ENCODE data around the gene PMP22. TPM values are rescaled to one million over a fixed set of nuclear protein-coding genes. Genes with fewer than 3 reads are reported as not detected.

The PMP22 gene
- total RNA-seq, 4 donors from 2014 or later: 75.5 to 227 (median 83.2) TPM

DNA sequence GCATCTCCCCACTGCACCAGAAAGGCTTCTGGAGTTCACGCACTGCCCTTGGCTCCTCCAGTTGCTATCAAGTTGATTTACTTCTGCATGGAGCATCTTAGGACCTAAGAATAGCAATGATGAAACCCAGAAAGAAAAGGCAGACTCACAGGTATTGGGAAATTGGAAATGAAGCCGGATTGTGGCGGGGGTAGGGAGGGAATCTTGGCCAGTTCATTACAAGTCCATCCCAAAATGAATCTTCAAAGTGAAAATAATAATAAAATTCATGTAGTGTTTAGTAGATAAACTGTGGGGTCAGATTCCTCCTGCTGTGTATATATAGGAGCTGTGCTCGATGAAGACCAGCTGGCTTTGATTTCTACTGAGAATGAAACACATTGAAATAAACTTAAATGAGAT, 42.6 kb upstream of the PMP22 start:
- Histone ChIP-seq H3K4me1 (peaks cover 25 to 29% of the 10 kb centered on the region in 2 donors), H3K27me3 (no peaks in the 10 kb centered on the region), H3K4me3 (no peak overlapping the region), H3K27ac (peak overlapping the region in 2 of 4 donors; percentile 17 to 73), H3K36me3 (no peaks in the 10 kb centered on the region), H3K9me3 (no peaks in the 10 kb centered on the region)
- intact Hi-C loops (cut with DNase I; ENCODE audit: low total_unique reads) (loop anchor here (2.0 kb wide), 1 partner anchor 45 kb away; no protein-coding TSS in a partner anchor), in situ Hi-C loops (cut with MboI; ENCODE audit: low sequenced_read_pairs in 4 of 4) (no loop called here)
- peak in 1 of 2 donors; percentile 71 for DNase-seq
- ATAC-seq: peak; percentile 95 to 97
- no peak for TF ChIP-seq POLR2A (IDR thresholded peaks at IDR 0.05)
- TF ChIP-seq, protein P1, sequence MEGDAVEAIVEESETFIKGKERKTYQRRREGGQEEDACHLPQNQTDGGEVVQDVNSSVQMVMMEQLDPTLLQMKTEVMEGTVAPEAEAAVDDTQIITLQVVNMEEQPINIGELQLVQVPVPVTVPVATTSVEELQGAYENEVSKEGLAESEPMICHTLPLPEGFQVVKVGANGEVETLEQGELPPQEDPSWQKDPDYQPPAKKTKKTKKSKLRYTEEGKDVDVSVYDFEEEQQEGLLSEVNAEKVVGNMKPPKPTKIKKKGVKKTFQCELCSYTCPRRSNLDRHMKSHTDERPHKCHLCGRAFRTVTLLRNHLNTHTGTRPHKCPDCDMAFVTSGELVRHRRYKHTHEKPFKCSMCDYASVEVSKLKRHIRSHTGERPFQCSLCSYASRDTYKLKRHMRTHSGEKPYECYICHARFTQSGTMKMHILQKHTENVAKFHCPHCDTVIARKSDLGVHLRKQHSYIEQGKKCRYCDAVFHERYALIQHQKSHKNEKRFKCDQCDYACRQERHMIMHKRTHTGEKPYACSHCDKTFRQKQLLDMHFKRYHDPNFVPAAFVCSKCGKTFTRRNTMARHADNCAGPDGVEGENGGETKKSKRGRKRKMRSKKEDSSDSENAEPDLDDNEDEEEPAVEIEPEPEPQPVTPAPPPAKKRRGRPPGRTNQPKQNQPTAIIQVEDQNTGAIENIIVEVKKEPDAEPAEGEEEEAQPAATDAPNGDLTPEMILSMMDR (IDR thresholded peaks at IDR 0.05 in 4 of 5, conservative IDR thresholded peaks at IDR 0.05 in 1 of 5): no peak

DNA sequence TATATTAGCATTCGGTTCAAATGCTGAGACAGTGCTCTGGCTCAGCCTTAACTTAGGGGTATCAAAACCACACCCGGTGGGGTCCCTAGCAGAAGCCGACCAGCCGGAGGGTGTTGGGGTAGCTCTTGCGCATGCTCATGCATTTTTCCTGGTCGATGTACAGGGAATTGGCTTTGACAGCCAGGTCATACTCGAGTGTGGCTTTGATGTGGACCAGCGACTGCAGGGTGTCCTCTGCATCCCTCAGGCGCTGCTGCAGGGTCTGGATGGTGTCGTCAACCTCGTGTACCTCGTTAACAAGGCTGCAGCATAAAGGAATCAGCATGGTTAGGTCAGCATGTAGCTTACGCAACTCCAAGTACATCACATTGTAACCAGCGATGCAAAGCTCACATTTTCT, 38.7 kb upstream of the PMP22 start:
- intact Hi-C loops (cut with DNase I; ENCODE audit: low total_unique reads) (no loop called here), in situ Hi-C loops (cut with MboI; ENCODE audit: low sequenced_read_pairs in 4 of 4) (no loop called here)
- ATAC-seq (no peak), DNase-seq (no peak)
- H3K4me3 ChIP-seq: no peak overlapping the region
- no peak for TF ChIP-seq POLR2A (IDR thresholded peaks at IDR 0.05)
- TF ChIP-seq, protein P1 (IDR thresholded peaks at IDR 0.05 in 4 of 5, conservative IDR thresholded peaks at IDR 0.05 in 1 of 5): no peak
- H3K27ac ChIP-seq: no peak overlapping the region
- H3K36me3 ChIP-seq: no peaks in the 10 kb centered on the region
- no peaks in the 10 kb centered on the region for H3K9me3 ChIP-seq
- no peaks in the 10 kb centered on the region for H3K27me3 ChIP-seq
- H3K4me1 ChIP-seq: peaks cover 22 to 29% of the 10 kb centered on the region in 2 donors

DNA sequence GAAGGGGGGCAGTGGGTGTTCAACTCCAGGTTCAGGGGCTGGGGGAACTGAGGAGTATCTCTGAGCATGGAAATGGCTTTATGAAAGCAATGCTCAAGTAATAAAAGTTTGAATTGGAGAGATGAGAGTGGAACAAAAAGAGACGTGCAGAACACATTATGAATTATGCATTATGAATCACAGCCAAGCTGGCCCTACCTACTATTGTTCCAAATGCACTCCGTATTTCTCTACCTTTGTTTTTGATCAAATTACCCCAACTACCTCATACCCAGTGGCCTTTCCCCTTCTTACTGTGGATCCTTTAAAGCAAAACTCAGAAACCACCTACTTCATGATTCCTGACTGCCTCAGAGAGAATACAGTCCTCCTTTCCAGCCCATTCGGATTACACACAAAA, 38.1 kb upstream of the PMP22 start:
- H3K27me3 ChIP-seq: no peaks in the 10 kb centered on the region
- DNase-seq (no peak), ATAC-seq (no peak)
- peaks cover 22 to 27% of the 10 kb centered on the region in 2 donors for H3K4me1 ChIP-seq
- no peaks in the 10 kb centered on the region for H3K9me3 ChIP-seq
- intact Hi-C loops (cut with DNase I; ENCODE audit: low total_unique reads): no loop called here
- no peak overlapping the region for H3K27ac ChIP-seq
- in situ Hi-C loops (cut with MboI; ENCODE audit: low sequenced_read_pairs in 4 of 4): no loop called here
- H3K4me3 ChIP-seq: no peak overlapping the region
- TF ChIP-seq POLR2A (IDR thresholded peaks at IDR 0.05): no peak
- TF ChIP-seq, protein P1 (IDR thresholded peaks at IDR 0.05 in 4 of 5, conservative IDR thresholded peaks at IDR 0.05 in 1 of 5): no peak
- H3K36me3 ChIP-seq: no peaks in the 10 kb centered on the region

DNA sequence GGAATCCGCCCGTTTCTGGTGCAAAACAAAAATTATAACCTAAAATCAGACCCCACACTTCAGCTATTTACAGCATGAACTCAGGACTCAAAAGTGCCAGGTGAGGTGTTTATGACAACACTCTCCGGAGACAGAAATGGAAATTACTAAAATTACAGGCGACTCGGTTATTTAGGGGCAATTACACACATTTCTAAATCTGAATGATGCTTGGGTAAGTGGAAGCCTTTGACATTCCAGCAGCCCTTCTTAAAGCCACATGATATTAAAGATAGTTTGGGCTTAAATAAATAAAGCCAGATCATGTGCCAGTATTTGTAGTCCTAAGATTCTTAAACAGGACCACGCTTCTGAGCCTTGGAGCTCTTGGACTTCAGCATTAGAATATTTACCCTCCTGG, 36.7 kb upstream of the PMP22 start:
- Histone ChIP-seq H3K4me1 (peaks cover 9 to 13% of the 10 kb centered on the region in 2 donors), H3K36me3 (no peaks in the 10 kb centered on the region), H3K4me3 (no peak overlapping the region), H3K27ac (no peak overlapping the region), H3K27me3 (no peaks in the 10 kb centered on the region), H3K9me3 (no peaks in the 10 kb centered on the region)
- in situ Hi-C loops (cut with MboI; ENCODE audit: low sequenced_read_pairs in 4 of 4) (no loop called here), intact Hi-C loops (cut with DNase I; ENCODE audit: low total_unique reads) (no loop called here)
- no peak for DNase-seq
- no peak for ATAC-seq
- no peak for TF ChIP-seq POLR2A (IDR thresholded peaks at IDR 0.05)
- TF ChIP-seq, protein P1 (IDR thresholded peaks at IDR 0.05 in 4 of 5, conservative IDR thresholded peaks at IDR 0.05 in 1 of 5): no peak

DNA sequence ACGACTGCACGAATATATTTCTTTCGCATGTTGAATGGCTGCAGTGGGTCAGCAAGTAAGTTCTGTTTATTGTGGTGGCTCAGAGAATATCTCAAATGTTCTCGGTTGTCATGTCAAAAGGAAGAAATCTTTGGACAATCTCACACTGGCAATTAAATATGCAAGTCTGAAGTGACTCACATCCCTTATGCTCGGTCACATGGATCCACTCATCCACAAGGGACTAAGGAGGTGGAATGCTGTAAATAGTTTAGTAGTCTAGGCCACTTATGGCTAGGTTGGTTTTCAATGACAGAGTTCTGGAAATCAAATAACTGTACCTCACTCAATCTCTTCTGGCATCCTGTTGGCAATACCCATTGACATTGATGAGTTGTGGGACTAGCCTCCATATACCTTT, 33.0 kb upstream of the PMP22 start:
- no peaks in the 10 kb centered on the region for H3K9me3 ChIP-seq
- H3K36me3 ChIP-seq: no peaks in the 10 kb centered on the region
- intact Hi-C loops (cut with DNase I; ENCODE audit: low total_unique reads) (no loop called here), in situ Hi-C loops (cut with MboI; ENCODE audit: low sequenced_read_pairs in 4 of 4) (no loop called here)
- H3K27me3 ChIP-seq: no peaks in the 10 kb centered on the region
- TF ChIP-seq, protein P1 (IDR thresholded peaks at IDR 0.05 in 4 of 5, conservative IDR thresholded peaks at IDR 0.05 in 1 of 5): no peak
- TF ChIP-seq POLR2A (IDR thresholded peaks at IDR 0.05): no peak
- ATAC-seq: no peak
- no peak overlapping the region for H3K4me3 ChIP-seq
- no peak overlapping the region for H3K27ac ChIP-seq
- no peak for DNase-seq
- peaks cover 5 to 9% of the 10 kb centered on the region in 2 donors for H3K4me1 ChIP-seq

All from gastrocnemius medialis (tissue), 4 donors.